ENCODE data around the gene SCN1B. TPM values are rescaled to one million over a fixed set of nuclear protein-coding genes. Genes with fewer than 3 reads are reported as not detected.

Gene SCN1B
- total and polyA plus RNA-seq, 2 of the 13 experiments (the other 11 are each of a cell fraction or from before 2014, with no cell fraction given): 2.7 to 20.1 TPM

DNA sequence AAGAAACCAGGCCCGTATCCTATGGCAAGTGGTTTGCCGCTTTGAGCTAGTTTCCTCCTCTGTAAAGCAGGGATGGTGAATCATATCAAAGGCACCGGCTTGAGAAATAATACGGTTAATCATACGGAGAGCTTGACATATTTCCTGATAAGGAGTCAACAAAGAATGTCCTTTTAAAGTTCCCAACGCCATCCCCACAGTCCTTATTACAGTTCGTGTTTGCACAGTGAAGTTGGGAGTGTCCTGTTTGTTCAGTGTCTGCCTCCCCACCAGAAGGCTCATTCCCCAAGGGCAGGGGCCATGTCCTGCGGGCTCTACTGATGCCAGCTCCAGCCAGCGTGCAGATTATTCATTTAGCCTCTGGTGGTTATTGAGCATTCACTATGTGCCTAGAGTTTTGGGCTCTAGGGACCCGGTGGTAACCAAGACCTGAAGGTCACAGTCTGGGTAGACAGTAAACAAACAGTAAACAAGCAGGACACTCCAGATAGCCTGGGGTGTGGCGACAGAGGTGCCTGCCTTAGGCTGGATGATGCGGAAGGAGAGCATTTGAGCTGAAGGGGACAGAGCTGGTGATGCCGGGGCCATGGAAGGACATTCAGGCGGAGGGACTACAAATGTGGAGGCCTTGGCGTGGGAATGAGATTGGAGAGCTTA lies 23.8 kb upstream of the SCN1B start (continued):
- TF ChIP-seq PAWR (CRISPR knock-in tag; IDR thresholded peaks at IDR 0.05; ENCODE audit: borderline replicate concordance) (no peak), TAF15 (IDR thresholded peaks at IDR 0.05; ENCODE audit: low read depth, low read length, poor library complexity, severe bottlenecking) (no peak), FOXM1 (CRISPR knock-in tag; IDR thresholded peaks at IDR 0.05) (no peak), KDM5A (IDR thresholded peaks at IDR 0.05; ENCODE audit: borderline replicate concordance, low read length) (no peak), ZNF788 (CRISPR knock-in tag; IDR thresholded peaks at IDR 0.05; ENCODE audit: borderline replicate concordance) (0 out of 2 replicates have a peak, but pooled peaks have one; percentile 38), HMGA1 (CRISPR knock-in tag; conservative IDR thresholded peaks at IDR 0.05) (no peak), RELA (CRISPR knock-in tag; IDR thresholded peaks at IDR 0.05) (no peak), BRCA1 (CRISPR knock-in tag; IDR thresholded peaks at IDR 0.05) (no peak), RBM22 (optimal IDR thresholded peaks at IDR 0.05; ENCODE audit: low read length) (no peak)
- TF ChIP-seq, protein P1, sequence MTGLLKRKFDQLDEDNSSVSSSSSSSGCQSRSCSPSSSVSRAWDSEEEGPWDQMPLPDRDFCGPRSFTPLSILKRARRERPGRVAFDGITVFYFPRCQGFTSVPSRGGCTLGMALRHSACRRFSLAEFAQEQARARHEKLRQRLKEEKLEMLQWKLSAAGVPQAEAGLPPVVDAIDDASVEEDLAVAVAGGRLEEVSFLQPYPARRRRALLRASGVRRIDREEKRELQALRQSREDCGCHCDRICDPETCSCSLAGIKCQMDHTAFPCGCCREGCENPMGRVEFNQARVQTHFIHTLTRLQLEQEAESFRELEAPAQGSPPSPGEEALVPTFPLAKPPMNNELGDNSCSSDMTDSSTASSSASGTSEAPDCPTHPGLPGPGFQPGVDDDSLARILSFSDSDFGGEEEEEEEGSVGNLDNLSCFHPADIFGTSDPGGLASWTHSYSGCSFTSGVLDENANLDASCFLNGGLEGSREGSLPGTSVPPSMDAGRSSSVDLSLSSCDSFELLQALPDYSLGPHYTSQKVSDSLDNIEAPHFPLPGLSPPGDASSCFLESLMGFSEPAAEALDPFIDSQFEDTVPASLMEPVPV (CRISPR knock-in tag; IDR thresholded peaks at IDR 0.05): peak; percentile 67; the same call in 1 of the 2 replicates
- TF ChIP-seq, protein P2, sequence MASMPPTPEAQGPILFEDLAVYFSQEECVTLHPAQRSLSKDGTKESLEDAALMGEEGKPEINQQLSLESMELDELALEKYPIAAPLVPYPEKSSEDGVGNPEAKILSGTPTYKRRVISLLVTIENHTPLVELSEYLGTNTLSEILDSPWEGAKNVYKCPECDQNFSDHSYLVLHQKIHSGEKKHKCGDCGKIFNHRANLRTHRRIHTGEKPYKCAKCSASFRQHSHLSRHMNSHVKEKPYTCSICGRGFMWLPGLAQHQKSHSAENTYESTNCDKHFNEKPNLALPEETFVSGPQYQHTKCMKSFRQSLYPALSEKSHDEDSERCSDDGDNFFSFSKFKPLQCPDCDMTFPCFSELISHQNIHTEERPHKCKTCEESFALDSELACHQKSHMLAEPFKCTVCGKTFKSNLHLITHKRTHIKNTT (CRISPR knock-in tag; IDR thresholded peaks at IDR 0.05): no peak
- TF ChIP-seq, protein P3, sequence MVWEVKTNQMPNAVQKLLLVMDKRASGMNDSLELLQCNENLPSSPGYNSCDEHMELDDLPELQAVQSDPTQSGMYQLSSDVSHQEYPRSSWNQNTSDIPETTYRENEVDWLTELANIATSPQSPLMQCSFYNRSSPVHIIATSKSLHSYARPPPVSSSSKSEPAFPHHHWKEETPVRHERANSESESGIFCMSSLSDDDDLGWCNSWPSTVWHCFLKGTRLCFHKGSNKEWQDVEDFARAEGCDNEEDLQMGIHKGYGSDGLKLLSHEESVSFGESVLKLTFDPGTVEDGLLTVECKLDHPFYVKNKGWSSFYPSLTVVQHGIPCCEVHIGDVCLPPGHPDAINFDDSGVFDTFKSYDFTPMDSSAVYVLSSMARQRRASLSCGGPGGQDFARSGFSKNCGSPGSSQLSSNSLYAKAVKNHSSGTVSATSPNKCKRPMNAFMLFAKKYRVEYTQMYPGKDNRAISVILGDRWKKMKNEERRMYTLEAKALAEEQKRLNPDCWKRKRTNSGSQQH (CRISPR knock-in tag; IDR thresholded peaks at IDR 0.05; ENCODE audit: low read depth): no peak
- TF ChIP-seq, protein P4, sequence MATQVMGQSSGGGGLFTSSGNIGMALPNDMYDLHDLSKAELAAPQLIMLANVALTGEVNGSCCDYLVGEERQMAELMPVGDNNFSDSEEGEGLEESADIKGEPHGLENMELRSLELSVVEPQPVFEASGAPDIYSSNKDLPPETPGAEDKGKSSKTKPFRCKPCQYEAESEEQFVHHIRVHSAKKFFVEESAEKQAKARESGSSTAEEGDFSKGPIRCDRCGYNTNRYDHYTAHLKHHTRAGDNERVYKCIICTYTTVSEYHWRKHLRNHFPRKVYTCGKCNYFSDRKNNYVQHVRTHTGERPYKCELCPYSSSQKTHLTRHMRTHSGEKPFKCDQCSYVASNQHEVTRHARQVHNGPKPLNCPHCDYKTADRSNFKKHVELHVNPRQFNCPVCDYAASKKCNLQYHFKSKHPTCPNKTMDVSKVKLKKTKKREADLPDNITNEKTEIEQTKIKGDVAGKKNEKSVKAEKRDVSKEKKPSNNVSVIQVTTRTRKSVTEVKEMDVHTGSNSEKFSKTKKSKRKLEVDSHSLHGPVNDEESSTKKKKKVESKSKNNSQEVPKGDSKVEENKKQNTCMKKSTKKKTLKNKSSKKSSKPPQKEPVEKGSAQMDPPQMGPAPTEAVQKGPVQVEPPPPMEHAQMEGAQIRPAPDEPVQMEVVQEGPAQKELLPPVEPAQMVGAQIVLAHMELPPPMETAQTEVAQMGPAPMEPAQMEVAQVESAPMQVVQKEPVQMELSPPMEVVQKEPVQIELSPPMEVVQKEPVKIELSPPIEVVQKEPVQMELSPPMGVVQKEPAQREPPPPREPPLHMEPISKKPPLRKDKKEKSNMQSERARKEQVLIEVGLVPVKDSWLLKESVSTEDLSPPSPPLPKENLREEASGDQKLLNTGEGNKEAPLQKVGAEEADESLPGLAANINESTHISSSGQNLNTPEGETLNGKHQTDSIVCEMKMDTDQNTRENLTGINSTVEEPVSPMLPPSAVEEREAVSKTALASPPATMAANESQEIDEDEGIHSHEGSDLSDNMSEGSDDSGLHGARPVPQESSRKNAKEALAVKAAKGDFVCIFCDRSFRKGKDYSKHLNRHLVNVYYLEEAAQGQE (IDR thresholded peaks at IDR 0.05; ENCODE audit: borderline replicate concordance in 1 of 2, low read depth in 1 of 2, low read length in 2 of 2): no peak
- TF ChIP-seq, protein P5, sequence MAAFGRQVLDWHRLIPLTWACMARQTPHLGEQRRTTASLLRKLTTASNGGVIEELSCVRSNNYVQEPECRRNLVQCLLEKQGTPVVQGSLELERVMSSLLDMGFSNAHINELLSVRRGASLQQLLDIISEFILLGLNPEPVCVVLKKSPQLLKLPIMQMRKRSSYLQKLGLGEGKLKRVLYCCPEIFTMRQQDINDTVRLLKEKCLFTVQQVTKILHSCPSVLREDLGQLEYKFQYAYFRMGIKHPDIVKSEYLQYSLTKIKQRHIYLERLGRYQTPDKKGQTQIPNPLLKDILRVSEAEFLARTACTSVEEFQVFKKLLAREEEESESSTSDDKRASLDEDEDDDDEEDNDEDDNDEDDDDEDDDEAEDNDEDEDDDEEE (CRISPR knock-in tag; IDR thresholded peaks at IDR 0.05): no peak
- TF ChIP-seq, protein P6, sequence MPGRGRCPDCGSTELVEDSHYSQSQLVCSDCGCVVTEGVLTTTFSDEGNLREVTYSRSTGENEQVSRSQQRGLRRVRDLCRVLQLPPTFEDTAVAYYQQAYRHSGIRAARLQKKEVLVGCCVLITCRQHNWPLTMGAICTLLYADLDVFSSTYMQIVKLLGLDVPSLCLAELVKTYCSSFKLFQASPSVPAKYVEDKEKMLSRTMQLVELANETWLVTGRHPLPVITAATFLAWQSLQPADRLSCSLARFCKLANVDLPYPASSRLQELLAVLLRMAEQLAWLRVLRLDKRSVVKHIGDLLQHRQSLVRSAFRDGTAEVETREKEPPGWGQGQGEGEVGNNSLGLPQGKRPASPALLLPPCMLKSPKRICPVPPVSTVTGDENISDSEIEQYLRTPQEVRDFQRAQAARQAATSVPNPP (CRISPR knock-in tag; IDR thresholded peaks at IDR 0.05): no peak
- TF ChIP-seq, protein P7, sequence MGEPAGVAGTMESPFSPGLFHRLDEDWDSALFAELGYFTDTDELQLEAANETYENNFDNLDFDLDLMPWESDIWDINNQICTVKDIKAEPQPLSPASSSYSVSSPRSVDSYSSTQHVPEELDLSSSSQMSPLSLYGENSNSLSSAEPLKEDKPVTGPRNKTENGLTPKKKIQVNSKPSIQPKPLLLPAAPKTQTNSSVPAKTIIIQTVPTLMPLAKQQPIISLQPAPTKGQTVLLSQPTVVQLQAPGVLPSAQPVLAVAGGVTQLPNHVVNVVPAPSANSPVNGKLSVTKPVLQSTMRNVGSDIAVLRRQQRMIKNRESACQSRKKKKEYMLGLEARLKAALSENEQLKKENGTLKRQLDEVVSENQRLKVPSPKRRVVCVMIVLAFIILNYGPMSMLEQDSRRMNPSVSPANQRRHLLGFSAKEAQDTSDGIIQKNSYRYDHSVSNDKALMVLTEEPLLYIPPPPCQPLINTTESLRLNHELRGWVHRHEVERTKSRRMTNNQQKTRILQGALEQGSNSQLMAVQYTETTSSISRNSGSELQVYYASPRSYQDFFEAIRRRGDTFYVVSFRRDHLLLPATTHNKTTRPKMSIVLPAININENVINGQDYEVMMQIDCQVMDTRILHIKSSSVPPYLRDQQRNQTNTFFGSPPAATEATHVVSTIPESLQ (CRISPR knock-in tag; conservative IDR thresholded peaks at IDR 0.05): no peak
